ENCODE results near the gene SLC5A11.

- no peak for TF ChIP-seq CTCF (IDR thresholded peaks at IDR 0.05)
- TF ChIP-seq POLR2A (IDR thresholded peaks at IDR 0.05): no peak
Observed at GRCh38 chr16:24826817-24827566, 18.8 kb upstream of the SLC5A11 start.

Measured in heart left ventricle (tissue), 13 donors.